MCF 10A (cell line): Measurements from ENCODE around the gene CSMD2. TPM values are rescaled to one million over a fixed set of nuclear protein-coding genes. Genes with fewer than 3 reads are reported as not detected.

Experiments
- BruUV-seq: library from RNA; stranded (reverse); fragments of 400-500 nt; replicated peaks from 2 replicates; lab custom pipeline; 2021; lab: Mats Ljungman, UMichigan
- CTCF ChIA-PET: fragments of 300-600 bp; sonication (Branson Sonifier 250); formaldehyde crosslinking; extraction: SDS; loops from one replicate; lab custom pipeline; 2021; ENCODE audit warnings: antibody characterized with exemption, inconsistent platforms; lab: Yijun Ruan, JAX
- POLR2A ChIA-PET: fragments of 300-600, 350-650 bp; sonication (Branson Sonifier 250); formaldehyde crosslinking; extraction: SDS; loops from one replicate; lab custom pipeline; 2020; ENCODE audit warnings: antibody characterized with exemption, inconsistent platforms; lab: Yijun Ruan, JAX
- DNase-seq: peaks from one replicate; pipeline ENCODE4 v3.0.0-alpha.2; 2018; ENCODE audit not compliant: unreplicated experiment
- H3K27ac Mint-ChIP-seq: one replicate; pipeline ENCODE4 v1.8.0; 2022; ENCODE audit warnings: mild to moderate bottlenecking, low read depth, mixed read lengths; ENCODE audit not compliant: unreplicated experiment
- H3K27me3 Mint-ChIP-seq: one replicate; pipeline ENCODE4 v1.8.0; 2022; ENCODE audit warnings: mixed read lengths; ENCODE audit not compliant: insufficient read depth, unreplicated experiment
- H3K36me3 Mint-ChIP-seq: one replicate; pipeline ENCODE4 v1.8.0; 2022; ENCODE audit warnings: mild to moderate bottlenecking, moderate library complexity, mixed read lengths; ENCODE audit not compliant: insufficient read depth, unreplicated experiment
- H3K4me1 Mint-ChIP-seq: one replicate; pipeline ENCODE4 v1.8.0; 2022; ENCODE audit warnings: mixed read lengths; ENCODE audit not compliant: insufficient read depth, unreplicated experiment
- H3K4me3 Mint-ChIP-seq: one replicate; pipeline ENCODE4 v1.8.0; 2022; ENCODE audit warnings: mild to moderate bottlenecking, moderate library complexity, mixed read lengths; ENCODE audit not compliant: unreplicated experiment
- H3K9me3 Mint-ChIP-seq: one replicate; pipeline ENCODE4 v1.8.0; 2022; ENCODE audit warnings: mixed read lengths; ENCODE audit not compliant: unreplicated experiment
- CTCF ChIP-seq: fragments of 200-600 bp; IDR thresholded peaks from one replicate; pipeline ENCODE4 v1.8.0; 2022; ENCODE audit warnings: antibody characterized with exemption, mild to moderate bottlenecking; ENCODE audit not compliant: unreplicated experiment
- intact Hi-C: fragments of 100-400 bp; cut with micrococcal nuclease; formaldehyde crosslinking; loops from 2 replicates; pipeline ENCODE4 v1.14.1; 2022
- total RNA-seq: library from RNA; stranded (reverse); gene quantifications from 2 replicates; pipeline ENCODE4 v1.2.3, GENCODE V29; 2022

Gene CSMD2
- total RNA-seq, 1 experiment from 2014 or later: not detected

- CTCF ChIA-PET: interaction anchor here (0.6 kb wide), 1 partner anchor 471 kb away, joined by 3 read pairs; no protein-coding TSS in a partner anchor
- intact Hi-C loops: no loop called here
- no peak for TF ChIP-seq CTCF
Measured at GRCh38 chr1:33686551-33686950, 478.5 kb downstream of the CSMD2 start.

GRCh38 chr1:33685256-33685655 lies 479.8 kb downstream of the CSMD2 start:
- BruUV-seq: no TSS peak
- peaks cover 16% of the 10 kb centered on the region for H3K27me3 Mint-ChIP-seq
- intact Hi-C loops: no loop called here
- POLR2A ChIA-PET: interaction anchor here (0.7 kb wide), 1 partner anchor 23 kb away, joined by 3 read pairs; no protein-coding TSS in a partner anchor
- CTCF ChIA-PET: interaction anchor here (0.6 kb wide), 1 partner anchor 66 kb away, joined by 4 read pairs; no protein-coding TSS in a partner anchor
- H3K4me3 Mint-ChIP-seq: no peak overlapping the region
- no peak for DNase-seq
- no peak for TF ChIP-seq CTCF
- H3K36me3 Mint-ChIP-seq: no peaks in the 10 kb centered on the region
- no peak overlapping the region for H3K27ac Mint-ChIP-seq
- H3K4me1 Mint-ChIP-seq: no peaks in the 10 kb centered on the region
- H3K9me3 Mint-ChIP-seq: no peaks in the 10 kb centered on the region

More at GRCh38 chr1:33686551-33686950, 478.5 kb downstream of the CSMD2 start:
- BruUV-seq: no TSS peak
- Mint-ChIP-seq H3K9me3 (no peaks in the 10 kb centered on the region), H3K27me3 (peaks cover 16% of the 10 kb centered on the region), H3K4me3 (no peak overlapping the region), H3K36me3 (no peaks in the 10 kb centered on the region), H3K27ac (no peak overlapping the region), H3K4me1 (no peaks in the 10 kb centered on the region)
- DNase-seq: no peak
- POLR2A ChIA-PET: no interaction called here

DNA sequence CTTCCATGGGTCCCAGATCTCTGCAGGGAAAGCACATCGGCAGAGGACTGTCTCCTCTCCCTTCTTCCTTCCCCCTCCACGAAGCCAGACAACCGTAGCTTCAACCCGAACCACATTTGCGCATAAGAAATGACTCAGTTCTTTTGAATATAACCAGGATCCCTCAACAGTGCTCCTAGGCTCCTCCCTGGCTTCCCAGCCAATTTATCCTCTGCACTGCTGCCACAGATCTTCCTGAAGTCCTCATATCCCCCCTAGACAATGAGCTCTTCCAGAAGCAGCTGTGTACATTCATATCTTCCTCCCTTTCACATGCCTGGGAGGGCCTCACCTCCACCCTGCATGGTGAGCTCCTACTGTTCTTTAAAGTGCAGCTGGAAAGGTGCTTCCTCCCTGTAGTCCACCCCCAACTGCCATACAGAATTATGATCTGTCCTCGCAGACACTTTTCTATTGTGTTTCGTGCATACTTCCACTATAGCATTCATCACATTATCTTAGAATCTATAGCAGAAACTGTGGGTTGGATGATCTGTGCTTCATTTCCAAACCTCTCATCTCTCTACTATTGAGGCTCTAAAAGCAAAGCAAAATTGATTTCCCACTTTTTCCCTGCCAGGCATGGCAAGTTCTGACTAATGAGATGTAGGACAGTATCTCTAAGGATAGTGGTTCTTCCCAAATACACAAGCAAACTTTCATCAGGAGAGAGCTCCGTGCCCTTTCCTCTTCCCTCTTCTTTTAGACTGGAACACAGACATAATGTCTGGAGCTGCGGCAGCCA lies 480.4 kb downstream of the CSMD2 start:
- H3K4me1 Mint-ChIP-seq: no peaks in the 10 kb centered on the region
- H3K9me3 Mint-ChIP-seq: no peaks in the 10 kb centered on the region
- H3K27me3 Mint-ChIP-seq: peaks cover 16% of the 10 kb centered on the region
- H3K27ac Mint-ChIP-seq: no peak overlapping the region
- POLR2A ChIA-PET: interaction anchor here (0.7 kb wide), 1 partner anchor 23 kb away, joined by 3 read pairs; no protein-coding TSS in a partner anchor
- intact Hi-C loops: no loop called here
- no peaks in the 10 kb centered on the region for H3K36me3 Mint-ChIP-seq
- DNase-seq: no peak
- H3K4me3 Mint-ChIP-seq: no peak overlapping the region
- no peak for TF ChIP-seq CTCF
- BruUV-seq: no TSS peak
- CTCF ChIA-PET: interaction anchor here (0.6 kb wide), 2 partner anchors 66 to 116 kb away, joined by 3 to 4 read pairs; no protein-coding TSS in a partner anchor

- TF ChIP-seq CTCF: no peak
- H3K9me3 Mint-ChIP-seq: no peaks in the 10 kb centered on the region
- no TSS peak for BruUV-seq
- no peak for DNase-seq
- ChIA-PET POLR2A (no interaction called here), CTCF (interaction anchor here (0.6 kb wide), 1 partner anchor 117 kb away, joined by 3 read pairs; no protein-coding TSS in a partner anchor)
- peaks cover 16% of the 10 kb centered on the region for H3K27me3 Mint-ChIP-seq
- H3K4me1 Mint-ChIP-seq: no peaks in the 10 kb centered on the region
- no peak overlapping the region for H3K27ac Mint-ChIP-seq
- H3K36me3 Mint-ChIP-seq: no peaks in the 10 kb centered on the region
- intact Hi-C loops: no loop called here
- no peak overlapping the region for H3K4me3 Mint-ChIP-seq
Measured at GRCh38 chr1:33683913-33684312, 481.1 kb downstream of the CSMD2 start.
